ENCODE results near the gene EPHB2. TPM values are rescaled to one million over a fixed set of nuclear protein-coding genes. Genes with fewer than 3 reads are reported as not detected.

Gene EPHB2
- total RNA-seq, 1 donor from 2014 or later: 40.3 TPM

- DNase-seq (ENCODE audit: extremely low spot score, unreplicated experiment): no peak
- no peak for TF ChIP-seq CTCF (conservative IDR thresholded peaks at IDR 0.05)
- Mint-ChIP-seq H3K36me3 (no peaks in the 10 kb centered on the region), H3K4me1 (ENCODE audit: unreplicated experiment) (no peaks in the 10 kb centered on the region), H3K9me3 (no peaks in the 10 kb centered on the region), H3K4me3 (no peak overlapping the region), H3K27me3 (peaks cover 11% of the 10 kb centered on the region), H3K27ac (no peak overlapping the region)
These were observed 242.0 kb downstream of the EPHB2 start for GRCh38 chr1:22952694-22953056.

- Mint-ChIP-seq H3K36me3 (no peaks in the 10 kb centered on the region), H3K4me3 (no peak overlapping the region), H3K27ac (no peak overlapping the region), H3K27me3 (peaks cover 8% of the 10 kb centered on the region), H3K4me1 (ENCODE audit: unreplicated experiment) (no peaks in the 10 kb centered on the region), H3K9me3 (no peaks in the 10 kb centered on the region)
- TF ChIP-seq CTCF (conservative IDR thresholded peaks at IDR 0.05): no peak
- no peak for DNase-seq (ENCODE audit: extremely low spot score, unreplicated experiment)
These were observed 242.6 kb downstream of the EPHB2 start for GRCh38 chr1:22953057-22953739.

GRCh38 chr1:22953740-22954141 is 243.1 kb downstream of the EPHB2 start:
- H3K4me3 Mint-ChIP-seq: no peak overlapping the region
- no peak for DNase-seq (ENCODE audit: extremely low spot score, unreplicated experiment)
- H3K9me3 Mint-ChIP-seq: no peaks in the 10 kb centered on the region
- H3K27ac Mint-ChIP-seq: no peak overlapping the region
- H3K36me3 Mint-ChIP-seq: no peaks in the 10 kb centered on the region
- no peaks in the 10 kb centered on the region for H3K4me1 Mint-ChIP-seq (ENCODE audit: unreplicated experiment)
- no peak for TF ChIP-seq CTCF (conservative IDR thresholded peaks at IDR 0.05)
- H3K27me3 Mint-ChIP-seq: peaks cover 2% of the 10 kb centered on the region

- Mint-ChIP-seq H3K9me3 (no peaks in the 10 kb centered on the region), H3K4me1 (ENCODE audit: unreplicated experiment) (no peaks in the 10 kb centered on the region), H3K36me3 (no peaks in the 10 kb centered on the region), H3K4me3 (no peak overlapping the region), H3K27me3 (no peaks in the 10 kb centered on the region), H3K27ac (no peak overlapping the region)
- no peak for TF ChIP-seq CTCF (conservative IDR thresholded peaks at IDR 0.05)
- no peak for DNase-seq (ENCODE audit: extremely low spot score, unreplicated experiment)
These were observed 244.5 kb downstream of the EPHB2 start for GRCh38 chr1:22955146-22955545.

- H3K27ac Mint-ChIP-seq: no peak overlapping the region
- H3K4me1 Mint-ChIP-seq (ENCODE audit: unreplicated experiment): no peaks in the 10 kb centered on the region
- no peak for DNase-seq (ENCODE audit: extremely low spot score, unreplicated experiment)
- H3K4me3 Mint-ChIP-seq: no peak overlapping the region
- H3K9me3 Mint-ChIP-seq: no peaks in the 10 kb centered on the region
- no peaks in the 10 kb centered on the region for H3K27me3 Mint-ChIP-seq
- H3K36me3 Mint-ChIP-seq: no peaks in the 10 kb centered on the region
- no peak for TF ChIP-seq CTCF (conservative IDR thresholded peaks at IDR 0.05)
These were observed 246.4 kb downstream of the EPHB2 start for GRCh38 chr1:22957066-22957465.

- no peaks in the 10 kb centered on the region for H3K36me3 Mint-ChIP-seq
- no peak for TF ChIP-seq CTCF (conservative IDR thresholded peaks at IDR 0.05)
- H3K4me1 Mint-ChIP-seq (ENCODE audit: unreplicated experiment): no peaks in the 10 kb centered on the region
- H3K27ac Mint-ChIP-seq: no peak overlapping the region
- DNase-seq (ENCODE audit: extremely low spot score, unreplicated experiment): no peak
- H3K27me3 Mint-ChIP-seq: no peaks in the 10 kb centered on the region
- H3K9me3 Mint-ChIP-seq: no peaks in the 10 kb centered on the region
- no peak overlapping the region for H3K4me3 Mint-ChIP-seq
These were observed 247.9 kb downstream of the EPHB2 start for GRCh38 chr1:22958556-22958955.

Data from type B pancreatic cell (in vitro differentiated cells).